Activated CD8-positive, alpha-beta memory T cell treated with anti-CD3 and anti-CD28 coated beads, Interleukin-2, amount 50 U/mL, for 4 hours (primary cell): ENCODE results near the gene SPDYE4.
"Not testable (repeated sequence)": the region's sequence is repeated elsewhere in the genome, so short reads cannot be mapped to it uniquely, and the experiment has no call there.

ENCODE experiments used
- DNase-seq: peaks from one replicate; pipeline ENCODE4 v3.0.0-alpha.2; 2020

The SPDYE4 gene, protein sequence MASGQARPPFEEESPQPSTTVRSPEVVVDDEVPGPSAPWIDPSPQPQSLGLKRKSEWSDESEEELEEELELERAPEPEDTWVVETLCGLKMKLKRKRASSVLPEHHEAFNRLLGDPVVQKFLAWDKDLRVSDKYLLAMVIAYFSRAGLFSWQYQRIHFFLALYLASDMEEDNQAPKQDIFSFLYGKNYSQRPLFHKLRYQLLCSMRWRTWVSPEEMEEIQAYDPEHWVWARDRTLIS

DNA sequence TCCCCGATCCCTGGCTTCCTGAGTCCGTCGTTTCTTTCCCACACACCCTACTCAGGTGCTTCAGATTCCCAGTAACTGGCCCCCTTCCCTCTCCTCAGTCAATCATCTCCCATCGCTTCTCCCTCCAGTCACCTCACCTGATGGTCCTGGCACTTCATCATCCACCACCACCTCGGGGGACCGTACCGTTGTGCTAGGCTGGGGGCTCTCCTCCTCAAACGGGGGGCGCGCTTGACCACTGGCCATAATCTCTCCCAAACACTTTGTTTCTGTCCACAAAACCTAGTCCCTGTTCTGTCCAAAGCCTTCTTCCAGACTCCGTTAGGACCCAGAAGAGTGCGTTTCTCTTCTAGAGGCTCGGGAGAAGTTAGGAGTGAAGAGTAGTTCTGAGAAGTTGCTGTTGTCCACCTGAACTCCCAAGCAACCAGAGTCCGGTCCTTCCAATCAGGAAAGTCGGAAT lies at the start of gene SPDYE4:
Gene SPDYE4, minus strand, starts transcription at position 410 of the 460 bp plus-strand sequence. Its CDS starts 164 bp downstream, at position 246.
- no peak for DNase-seq

DNA sequence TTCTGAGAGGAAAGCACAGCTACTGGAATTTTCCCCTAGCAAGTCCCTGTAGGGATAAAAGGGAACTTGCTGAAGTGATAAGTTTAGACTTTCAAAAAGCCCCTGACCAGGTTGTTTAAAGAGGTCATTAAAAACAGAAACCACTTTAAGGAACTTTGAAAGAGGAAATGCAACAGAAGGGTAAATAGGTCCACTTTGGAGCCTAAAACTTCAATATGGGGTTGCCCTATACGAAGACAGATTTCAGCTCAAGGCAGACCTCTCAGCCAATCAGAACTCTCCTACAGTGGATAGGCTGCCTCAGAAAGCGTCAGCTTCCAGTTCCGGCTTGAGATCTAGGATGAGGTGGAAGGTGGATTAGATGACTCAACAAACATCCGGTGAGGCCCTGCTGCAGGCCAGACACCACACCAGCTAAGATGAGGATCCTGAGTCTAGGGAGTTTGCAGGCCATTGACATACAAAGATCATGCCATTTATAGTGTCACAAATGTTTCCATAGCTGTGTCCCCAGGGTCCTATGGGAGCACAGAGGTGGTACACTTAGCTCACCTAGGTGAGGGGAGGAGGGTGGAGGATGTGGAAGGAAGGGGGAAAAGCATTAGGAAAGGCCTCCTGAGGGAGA lies 48.7 kb upstream of the SPDYE4 start:
- DNase-seq, result no peak

DNA sequence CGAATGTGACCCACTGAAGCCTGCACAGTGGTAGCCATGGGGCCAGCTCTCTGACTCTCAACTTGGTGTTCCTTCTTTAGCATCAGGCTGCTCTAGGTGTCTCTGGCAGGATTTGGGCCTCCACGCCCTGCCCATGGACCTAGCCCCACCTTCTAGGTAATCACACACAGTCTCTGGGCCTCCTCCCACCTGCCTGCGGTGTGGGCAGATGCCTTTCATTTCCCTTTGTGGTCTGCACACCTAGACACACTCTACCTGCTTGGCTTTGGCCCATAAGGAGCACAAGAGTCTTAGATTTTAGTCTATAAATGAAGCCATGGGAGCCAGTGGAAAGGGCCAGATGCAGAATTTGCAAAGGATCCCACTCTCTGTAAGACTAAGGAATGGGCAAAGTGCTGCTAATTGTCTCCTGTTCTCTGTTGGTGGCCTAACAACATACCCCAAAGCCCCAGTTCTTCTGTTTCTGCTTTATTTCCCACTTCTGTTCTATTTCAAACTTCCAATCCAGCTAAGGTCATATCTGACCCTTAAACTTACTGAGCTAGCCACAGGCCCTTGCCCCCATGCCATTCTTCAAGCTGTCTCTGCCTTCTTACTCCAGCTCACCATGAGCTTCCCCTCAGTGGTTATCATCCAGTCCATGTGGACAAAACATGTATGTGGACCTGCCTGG lies 48.0 kb upstream of the SPDYE4 start:
- no peak for DNase-seq

DNA sequence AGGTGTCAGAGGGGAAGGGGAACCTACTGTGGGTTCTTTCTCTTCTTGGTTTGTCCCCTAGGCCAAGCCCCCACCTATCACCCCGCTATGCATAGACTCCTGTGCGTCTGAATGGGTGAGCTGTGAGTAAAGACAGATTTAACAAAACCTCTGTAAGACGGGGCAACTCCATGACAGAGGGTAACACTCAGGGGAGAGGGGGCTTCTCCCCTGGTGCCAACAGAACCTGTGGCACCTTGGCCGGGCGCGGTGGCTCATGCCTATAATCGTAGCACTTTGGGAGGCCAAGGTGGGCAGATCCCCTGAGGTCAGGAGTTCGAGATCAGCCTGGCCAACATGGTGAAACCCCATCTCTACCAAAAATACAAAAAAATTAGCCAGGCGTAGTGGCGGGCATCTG lies 47.0 kb upstream of the SPDYE4 start:
- not testable (repeated sequence) for DNase-seq

DNA sequence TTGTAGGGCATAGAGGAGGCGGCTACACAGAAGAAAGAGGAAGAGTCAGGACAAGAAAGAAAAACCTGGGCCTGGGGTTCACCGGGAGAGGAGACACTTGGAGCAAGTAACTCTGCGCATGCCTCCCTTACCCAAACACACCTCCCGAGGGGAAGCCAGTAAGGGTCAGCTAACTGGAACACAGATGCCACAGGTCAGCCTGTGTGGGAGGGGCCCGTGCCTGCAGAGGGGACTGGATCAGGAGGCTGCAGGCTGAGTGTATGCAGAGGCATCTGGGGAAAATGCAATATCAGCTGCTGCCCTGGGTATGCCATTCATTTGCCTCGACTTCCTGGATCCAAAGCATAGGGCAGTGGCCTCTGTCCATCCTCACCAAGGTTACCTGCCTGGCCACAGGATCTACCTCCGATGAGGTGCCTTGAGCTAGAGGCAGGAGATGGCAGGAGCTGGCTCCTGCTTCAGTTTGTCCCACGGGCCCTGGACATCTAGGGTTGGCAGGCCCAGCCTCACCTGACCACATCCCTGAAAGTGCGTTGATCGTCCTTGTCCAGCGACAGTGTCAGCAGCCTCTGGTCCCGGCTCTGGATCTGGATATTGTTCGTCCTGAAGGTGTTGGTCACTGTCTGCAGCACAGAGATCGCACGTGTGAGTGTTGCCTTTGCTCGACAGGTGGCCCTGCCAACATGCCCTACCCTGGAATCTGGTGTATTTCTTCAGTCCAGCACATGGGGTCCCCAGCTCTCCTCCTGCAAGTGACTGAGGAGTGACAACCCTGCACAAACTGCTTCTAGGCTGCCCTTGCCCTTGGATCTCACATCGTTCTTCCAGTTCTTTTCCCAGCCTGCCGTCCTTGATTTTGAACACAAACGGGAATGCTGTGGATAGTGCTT lies 45.4 kb upstream of the SPDYE4 start:
- DNase-seq, result no peak

DNA sequence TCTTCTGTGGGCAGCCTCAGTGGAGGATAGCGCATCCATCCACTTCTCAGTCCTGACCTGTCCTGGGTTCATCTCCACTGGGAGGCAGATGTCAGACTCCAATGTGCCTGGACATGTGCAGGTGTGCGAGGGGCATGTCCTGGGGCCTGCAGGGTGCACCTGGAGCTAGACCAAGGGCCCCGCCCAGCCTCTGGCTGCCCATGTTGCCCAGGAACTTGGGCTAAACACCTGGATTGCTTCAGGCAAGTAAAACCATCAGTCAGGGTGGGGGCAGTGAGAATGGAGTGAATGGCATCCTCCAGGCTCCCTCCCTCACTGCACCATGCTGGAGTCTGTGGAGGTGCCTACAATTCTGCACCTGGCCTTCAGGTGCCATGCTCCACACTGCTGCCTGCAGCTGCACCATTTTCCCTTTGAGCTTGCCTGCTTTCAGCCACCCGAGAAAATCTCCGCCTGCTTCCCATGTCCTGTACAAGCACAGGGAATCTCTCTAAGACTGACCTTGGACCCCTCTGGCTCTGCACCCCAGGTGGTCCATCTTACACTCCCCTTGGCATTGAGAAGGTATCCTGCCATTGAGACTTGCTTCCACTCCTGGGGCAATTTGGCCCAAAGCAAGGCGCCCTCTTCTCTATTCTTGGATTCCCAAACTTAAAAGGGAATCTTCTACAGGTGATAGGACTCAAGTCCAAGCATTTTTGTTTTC lies 42.9 kb upstream of the SPDYE4 start:
- DNase-seq, result no peak

DNA sequence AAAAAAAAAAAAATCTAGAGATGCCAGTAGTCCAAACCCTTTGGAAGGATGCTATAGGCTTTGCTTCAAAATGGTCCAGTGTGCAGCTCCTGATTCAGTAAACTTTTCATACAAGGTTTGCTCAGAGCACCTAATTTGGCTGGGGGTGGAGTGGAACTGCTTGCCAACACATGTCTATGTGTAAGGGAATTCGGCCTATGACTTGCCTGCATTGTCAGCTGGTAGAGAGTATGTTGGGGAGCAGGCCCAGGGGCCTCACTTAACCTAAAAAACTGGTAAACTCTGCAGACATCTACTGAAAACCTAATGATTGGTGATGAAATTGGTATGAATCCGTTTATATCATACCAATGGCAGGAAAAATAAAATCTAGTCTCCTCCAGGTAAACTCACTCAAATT lies 42.3 kb upstream of the SPDYE4 start:
- no peak for DNase-seq

DNA sequence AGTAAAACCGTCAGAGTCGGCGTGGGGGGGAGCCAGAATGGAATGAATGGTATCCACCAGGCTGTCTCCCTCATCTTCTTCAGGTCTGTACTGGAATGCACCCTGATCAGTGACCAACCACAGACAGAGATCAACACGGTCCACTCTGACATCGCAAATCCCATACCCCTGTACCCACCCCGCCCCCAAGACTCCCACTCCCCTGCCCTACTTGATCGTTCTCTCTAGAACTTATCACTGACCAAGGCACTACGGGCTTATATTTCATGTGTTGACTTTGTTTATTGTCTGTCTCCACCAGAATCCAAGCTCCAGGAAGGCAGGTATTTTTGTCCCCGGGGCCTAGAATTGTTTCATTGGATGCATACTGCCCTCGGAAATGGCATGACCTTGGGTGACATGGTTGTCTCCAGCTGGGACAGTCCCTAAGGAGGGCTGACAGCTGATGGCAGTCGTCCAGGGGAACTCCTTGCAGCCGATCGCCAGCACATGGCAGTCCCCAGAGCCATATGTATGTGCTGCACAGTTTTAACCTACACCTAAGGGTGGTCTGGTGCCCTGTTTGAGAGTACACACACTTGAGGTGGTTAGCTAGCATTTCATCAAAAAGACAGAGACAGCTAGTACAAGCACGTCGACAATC lies 41.3 kb upstream of the SPDYE4 start:
- no peak for DNase-seq

DNA sequence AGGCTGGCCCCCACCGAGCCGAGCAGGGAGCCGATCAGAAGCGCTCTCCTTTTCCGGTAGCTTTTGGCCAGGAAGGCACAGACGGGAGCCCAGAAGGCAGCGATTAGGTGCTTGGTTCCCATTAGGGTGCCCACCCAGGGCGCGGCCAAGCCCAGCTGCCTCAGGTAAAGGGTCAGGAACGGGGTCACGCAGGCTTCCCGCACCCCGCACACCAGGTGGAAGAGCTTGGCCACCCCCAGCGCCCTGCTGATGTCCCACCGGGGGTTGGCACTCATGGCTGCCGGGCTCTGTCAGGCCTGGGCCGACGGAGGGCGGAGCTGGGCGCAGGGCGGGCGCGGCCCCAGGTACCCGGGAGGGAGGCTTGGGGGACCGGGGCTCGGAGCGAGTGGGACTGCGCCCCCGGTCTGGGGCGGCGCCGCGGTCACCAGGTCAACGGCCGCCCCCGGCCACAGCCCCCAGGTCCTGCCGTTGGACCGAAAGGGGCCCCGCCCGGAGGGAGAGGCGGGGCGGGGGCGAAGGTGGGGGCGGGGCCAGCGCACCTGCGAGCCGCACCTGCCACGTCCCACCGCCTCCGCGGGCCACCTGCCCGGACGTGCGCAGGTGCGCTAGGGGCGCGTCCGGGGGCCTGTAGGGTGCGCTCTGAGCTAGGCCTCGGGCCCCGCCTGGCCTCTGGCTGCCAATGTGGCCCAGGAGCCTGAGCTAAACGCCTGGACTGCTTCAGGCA lies 40.7 kb upstream of the SPDYE4 start, which contains the start of gene MFSD6L:
Gene MFSD6L, minus strand, starts transcription at position 520 of the 724 bp plus-strand sequence. Its CDS starts 245 bp downstream, at position 275.
- no peak for DNase-seq

DNA sequence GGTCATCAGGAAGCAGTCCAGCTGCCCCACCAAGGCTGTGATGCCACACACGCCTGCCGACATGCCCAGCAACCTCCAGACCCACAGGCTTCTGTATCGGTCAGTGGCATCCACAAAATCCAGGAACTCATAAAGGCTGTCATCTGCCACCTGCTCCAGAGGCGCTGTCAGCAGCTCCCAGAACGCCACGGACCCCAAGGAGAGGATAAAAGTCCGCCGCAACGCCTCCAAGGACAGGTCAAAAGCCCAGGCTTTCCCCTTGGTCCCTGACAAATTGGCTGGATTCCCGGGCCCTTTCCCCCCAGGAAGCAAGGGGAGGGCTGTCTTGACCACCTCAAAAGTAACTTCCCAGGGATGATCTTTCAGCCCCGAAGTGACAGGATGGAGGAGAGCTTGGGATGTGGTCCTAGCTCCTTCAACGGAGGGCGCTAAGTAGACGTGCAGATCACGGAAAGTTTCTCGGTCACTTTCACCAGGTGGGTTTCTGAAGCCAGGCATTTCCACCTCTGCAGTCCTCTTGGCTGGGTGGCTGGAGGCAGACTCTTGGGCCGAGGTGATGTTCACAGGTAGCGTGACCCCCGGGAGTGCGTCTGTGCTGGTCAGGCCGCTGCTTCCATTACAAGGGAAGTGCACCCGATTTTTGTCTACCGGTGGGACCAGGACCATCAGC lies 40.0 kb upstream of the SPDYE4 start:
- DNase-seq, result no peak

DNA sequence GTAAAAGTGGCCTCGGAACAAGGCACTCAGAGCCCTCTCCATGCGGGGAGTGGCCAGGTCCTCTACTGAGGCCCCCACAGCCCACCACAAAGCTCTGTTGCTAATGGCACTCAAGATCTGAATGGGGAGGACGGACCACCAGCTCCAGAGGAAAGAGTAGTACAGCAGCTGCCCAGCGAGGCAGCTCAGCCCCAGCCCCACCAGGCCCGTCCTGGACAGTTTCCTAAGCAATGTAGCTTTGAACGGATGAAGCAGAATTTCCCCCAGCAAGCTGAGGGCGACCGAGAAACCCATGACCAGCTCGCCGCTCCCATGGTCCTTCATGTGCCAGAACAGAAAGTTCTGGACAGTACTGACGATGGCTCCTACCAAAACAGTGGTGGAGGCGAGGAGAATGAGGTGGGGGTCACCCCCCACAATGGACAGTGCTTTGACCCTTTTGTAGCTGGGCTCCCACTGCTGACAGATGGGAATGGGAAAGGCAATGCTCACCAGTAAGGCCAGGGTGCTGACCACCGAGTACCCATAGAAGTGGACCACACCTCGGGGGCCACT lies 39.4 kb upstream of the SPDYE4 start:
- no peak for DNase-seq

DNA sequence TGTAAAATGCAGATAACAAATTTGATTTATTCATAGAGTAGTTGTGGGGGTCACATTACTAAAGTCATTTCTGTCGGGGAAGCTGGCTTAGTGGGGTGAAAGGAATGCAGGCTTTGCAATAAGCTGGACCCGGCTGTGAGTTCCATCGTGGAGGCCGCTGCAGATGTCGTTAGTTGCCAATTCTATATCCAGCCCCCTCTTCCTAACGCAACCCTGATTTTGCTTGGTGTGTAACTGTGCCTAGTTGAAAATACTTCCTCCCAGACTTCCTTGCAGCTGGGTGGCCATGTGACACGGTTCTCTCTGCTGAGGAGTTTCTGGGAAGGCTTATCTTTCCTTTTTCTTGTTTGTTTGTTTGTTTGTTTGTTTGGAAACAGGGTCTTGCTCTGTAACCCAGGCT lies 36.3 kb upstream of the SPDYE4 start:
- no peak for DNase-seq

DNA sequence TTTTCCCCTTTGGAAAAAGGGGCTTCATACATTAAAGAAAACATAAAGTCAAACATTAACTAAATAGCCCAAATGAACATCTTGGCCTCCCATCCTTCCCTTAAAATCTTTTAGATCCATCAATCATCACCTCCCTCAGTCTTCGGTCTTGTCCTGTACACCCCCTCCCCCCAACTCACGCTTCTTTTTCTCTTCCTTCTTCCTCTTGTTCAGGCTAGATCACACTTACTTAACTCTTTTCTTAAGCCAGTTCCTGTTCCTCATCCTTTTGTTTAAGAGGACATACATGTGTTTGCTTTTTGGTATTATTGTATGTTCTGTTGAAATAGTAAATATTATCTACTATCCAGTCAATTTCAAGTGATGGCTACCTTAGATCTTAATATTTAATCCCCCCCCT lies 35.3 kb upstream of the SPDYE4 start:
- no peak for DNase-seq

DNA sequence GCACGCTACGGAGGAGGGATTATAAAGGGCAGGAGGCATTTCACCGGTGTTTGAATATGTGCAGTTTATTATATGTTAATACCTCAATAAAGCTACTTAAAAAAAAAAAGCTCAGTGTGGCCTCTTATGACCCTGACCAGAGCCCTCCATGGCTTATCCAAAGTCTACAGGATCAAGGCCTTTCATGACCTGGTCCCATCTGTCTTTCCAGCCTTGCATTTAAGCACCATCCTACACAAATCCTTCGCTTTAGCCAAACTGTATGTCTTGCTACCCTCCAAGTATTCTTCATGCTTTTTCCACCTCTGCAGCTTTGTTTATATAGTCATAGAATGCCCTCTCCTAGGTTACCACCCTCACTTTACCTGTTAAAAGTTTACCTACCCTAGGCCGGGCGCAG lies 34.3 kb upstream of the SPDYE4 start:
- no peak for DNase-seq

DNA sequence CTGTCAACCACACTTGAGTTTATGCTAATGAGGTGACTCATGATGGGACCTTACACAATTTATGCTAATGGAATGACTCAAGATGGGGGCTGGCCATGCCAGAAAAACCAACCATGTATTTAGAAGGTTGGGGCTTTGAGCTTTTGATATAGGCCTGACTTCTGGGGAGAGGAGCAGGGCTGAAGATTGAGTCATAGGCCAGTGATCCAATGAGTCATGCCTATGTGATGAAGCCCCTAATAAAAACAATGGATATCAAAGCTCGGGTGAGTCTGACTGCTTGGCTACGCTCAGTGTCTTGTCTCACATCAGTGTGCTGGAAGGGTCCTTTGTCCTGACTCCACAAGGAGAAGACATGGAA lies 33.5 kb upstream of the SPDYE4 start:
- no peak for DNase-seq

DNA sequence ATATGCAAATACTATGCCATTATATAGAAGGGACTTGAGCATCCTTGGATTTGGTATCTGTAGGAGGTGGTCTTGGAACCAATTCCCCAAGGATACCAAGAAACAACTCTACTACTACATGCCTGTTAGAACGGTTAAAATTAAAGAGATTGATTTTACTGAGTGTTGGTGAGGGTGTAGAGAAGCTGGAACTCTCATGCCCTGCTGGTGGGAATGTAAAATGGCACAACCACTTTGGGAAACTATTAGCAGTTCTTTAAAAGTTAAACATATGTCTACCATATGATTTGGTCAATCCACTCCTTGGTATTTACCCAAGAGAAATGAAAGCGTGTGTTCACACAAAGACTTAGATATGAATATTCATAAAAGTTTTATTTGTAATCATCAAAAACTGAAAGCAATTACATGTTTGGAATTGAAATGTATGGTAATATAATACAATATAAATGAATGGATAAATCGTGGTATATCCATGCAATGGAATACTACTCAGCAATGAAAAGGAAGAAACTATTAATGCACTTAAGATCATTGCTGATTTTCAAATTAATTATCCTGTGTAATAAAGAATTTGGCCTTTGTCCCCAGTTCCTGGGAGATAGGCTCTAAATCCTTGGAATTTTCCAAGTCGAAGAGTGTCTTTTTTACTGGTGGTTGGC lies 33.0 kb upstream of the SPDYE4 start:
- no peak for DNase-seq

DNA sequence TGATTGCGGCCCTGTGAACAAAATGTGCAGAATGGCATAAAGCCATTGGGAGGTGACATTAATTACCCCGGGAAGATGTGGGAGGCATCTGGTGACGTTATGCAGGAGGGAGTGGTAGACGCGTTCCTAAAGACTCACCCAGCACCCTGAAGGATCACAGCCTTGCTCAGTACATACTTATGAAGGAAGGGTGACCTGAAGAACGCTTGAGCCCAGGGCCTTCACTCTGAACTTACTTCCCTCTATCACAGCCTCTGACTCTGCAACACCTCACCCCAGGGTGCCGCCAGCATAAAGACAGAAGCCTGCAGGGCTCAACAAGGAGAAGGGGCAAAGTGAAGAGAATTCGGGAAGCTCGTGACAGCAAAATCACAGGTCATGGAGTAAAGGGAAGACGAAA lies 31.4 kb upstream of the SPDYE4 start:
- DNase-seq, result no peak

DNA sequence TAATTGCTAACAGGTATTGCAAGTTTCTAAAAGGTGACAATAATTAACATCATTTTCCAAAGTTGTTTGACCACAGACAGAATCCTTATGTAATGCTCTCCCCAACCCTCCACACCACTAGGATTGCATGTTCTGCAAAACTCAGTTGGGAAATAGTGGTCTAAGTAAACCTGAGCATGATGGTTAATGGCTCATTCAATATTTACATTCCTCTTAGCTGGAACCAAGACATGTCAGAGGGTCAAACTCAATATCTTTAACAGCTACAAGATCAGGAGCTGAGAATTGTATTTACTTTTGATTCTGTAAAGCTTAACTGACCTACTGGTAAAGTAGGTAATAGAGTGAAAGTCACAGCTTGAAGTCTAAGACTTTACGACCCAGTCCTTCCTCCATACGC lies 30.7 kb upstream of the SPDYE4 start:
- no peak for DNase-seq

DNA sequence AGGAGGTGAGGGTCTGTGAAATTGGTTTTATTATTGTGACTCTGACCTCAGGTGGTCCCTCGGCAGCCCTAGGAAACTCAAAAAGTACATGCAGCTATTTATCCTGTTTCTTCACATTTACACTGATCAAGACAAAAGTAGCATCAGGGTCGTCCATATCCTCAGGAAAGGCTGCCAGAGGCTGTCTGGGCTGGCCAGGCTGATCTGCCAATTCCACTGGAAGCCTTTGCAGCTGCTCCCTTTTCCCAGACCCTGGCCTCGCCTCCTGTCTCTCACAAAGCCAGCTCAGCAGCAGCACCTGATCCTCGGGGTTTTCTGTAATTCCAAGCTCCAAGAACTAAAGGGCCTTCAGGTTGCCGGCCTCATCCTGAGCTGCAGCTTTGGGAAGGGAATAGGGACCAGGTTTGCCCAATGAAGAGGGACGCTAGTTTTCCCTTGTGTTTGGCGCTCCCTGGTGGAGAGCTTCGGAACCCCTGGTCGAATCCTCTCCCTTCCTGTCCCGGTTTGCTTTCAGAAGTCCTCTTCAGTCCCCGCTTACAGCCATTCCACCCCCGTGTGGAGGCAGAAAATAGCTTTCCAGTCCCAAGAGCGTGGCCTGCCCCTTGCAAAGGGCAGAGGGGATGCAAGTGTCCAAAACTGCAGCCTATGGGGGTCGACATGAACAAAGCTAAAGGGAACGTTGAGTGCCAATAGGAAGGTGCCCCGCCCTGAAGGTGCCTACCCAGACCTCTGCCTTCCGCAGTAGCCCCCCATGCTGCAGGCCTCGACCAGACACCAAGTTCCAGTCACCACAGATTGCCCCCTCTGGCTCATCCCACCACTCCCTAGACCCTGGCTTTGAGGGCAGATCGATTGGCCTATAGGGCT lies 27.4 kb upstream of the SPDYE4 start:
- peak; percentile 69 for DNase-seq
